Measurements from ENCODE around the gene ZFP92.

Gene ZFP92

GRCh38 chrX:153411255-153411987, at the start of gene ZFP92:
Gene ZFP92 (plus strand): TSS chrX:153411472. CDS start chrX:153418323, 6,851 bp downstream.
- Histone ChIP-seq H3K4me3 (ENCODE audit: low read depth in 1 of 2, low read length in 2 of 2) (peak within 1 kb of the TSS; percentile 50 to 54), H3K36me3 (ENCODE audit: control insufficient read depth in 1 of 2, insufficient read depth in 2 of 2, low read length in 2 of 2) (no peaks in the 10 kb centered on the region), H3K9me3 (ENCODE audit: control insufficient read depth in 1 of 2, low read length in 2 of 2) (no peaks in the 10 kb centered on the region), H3K27ac (ENCODE audit: low read depth, low read length) (no peak within 1 kb of the TSS), H3K9ac (ENCODE audit: low read depth in 1 of 2, low read length in 2 of 2) (peak within 1 kb of the TSS in 1 of 2 donors; percentile 25), H3K4me1 (ENCODE audit: control insufficient read depth in 1 of 2, insufficient read depth in 2 of 2, low read length in 2 of 2) (peaks cover 0 to 6% of the 10 kb centered on the region in 2 donors), H3K27me3 (ENCODE audit: control insufficient read depth in 1 of 2, insufficient read depth in 2 of 2, low read length in 2 of 2) (peaks cover 0 to 10% of the 10 kb centered on the region in 2 donors)

GRCh38 chrX:153361781-153362397, 49.4 kb upstream of the ZFP92 start:
- H3K27ac ChIP-seq (ENCODE audit: low read depth, low read length) = no peak overlapping the region
- no peaks in the 10 kb centered on the region for H3K27me3 ChIP-seq (ENCODE audit: control insufficient read depth in 1 of 2, insufficient read depth in 2 of 2, low read length in 2 of 2)
- no peak overlapping the region for H3K9ac ChIP-seq (ENCODE audit: low read depth in 1 of 2, low read length in 2 of 2)
- no peaks in the 10 kb centered on the region for H3K4me1 ChIP-seq (ENCODE audit: control insufficient read depth in 1 of 2, insufficient read depth in 2 of 2, low read length in 2 of 2)
- no peak overlapping the region for H3K4me3 ChIP-seq (ENCODE audit: low read depth in 1 of 2, low read length in 2 of 2)
- no peaks in the 10 kb centered on the region for H3K9me3 ChIP-seq (ENCODE audit: control insufficient read depth in 1 of 2, low read length in 2 of 2)
- H3K36me3 ChIP-seq (ENCODE audit: control insufficient read depth in 1 of 2, insufficient read depth in 2 of 2, low read length in 2 of 2) = no peaks in the 10 kb centered on the region

- no peaks in the 10 kb centered on the region for H3K36me3 ChIP-seq (ENCODE audit: control insufficient read depth in 1 of 2, insufficient read depth in 2 of 2, low read length in 2 of 2)
- no peak overlapping the region for H3K4me3 ChIP-seq (ENCODE audit: low read depth in 1 of 2, low read length in 2 of 2)
- H3K27ac ChIP-seq (ENCODE audit: low read depth, low read length) = no peak overlapping the region
- no peaks in the 10 kb centered on the region for H3K27me3 ChIP-seq (ENCODE audit: control insufficient read depth in 1 of 2, insufficient read depth in 2 of 2, low read length in 2 of 2)
- H3K9ac ChIP-seq (ENCODE audit: low read depth in 1 of 2, low read length in 2 of 2) = no peak overlapping the region
- no peaks in the 10 kb centered on the region for H3K4me1 ChIP-seq (ENCODE audit: control insufficient read depth in 1 of 2, insufficient read depth in 2 of 2, low read length in 2 of 2)
- H3K9me3 ChIP-seq (ENCODE audit: control insufficient read depth in 1 of 2, low read length in 2 of 2) = no peaks in the 10 kb centered on the region
Measured at GRCh38 chrX:153365670-153366069, 45.6 kb upstream of the ZFP92 start.

GRCh38 chrX:153366119-153366518, 45.2 kb upstream of the ZFP92 start:
- Histone ChIP-seq H3K4me1 (ENCODE audit: control insufficient read depth in 1 of 2, insufficient read depth in 2 of 2, low read length in 2 of 2) (no peaks in the 10 kb centered on the region), H3K4me3 (ENCODE audit: low read depth in 1 of 2, low read length in 2 of 2) (no peak overlapping the region), H3K9ac (ENCODE audit: low read depth in 1 of 2, low read length in 2 of 2) (no peak overlapping the region), H3K9me3 (ENCODE audit: control insufficient read depth in 1 of 2, low read length in 2 of 2) (no peaks in the 10 kb centered on the region), H3K36me3 (ENCODE audit: control insufficient read depth in 1 of 2, insufficient read depth in 2 of 2, low read length in 2 of 2) (no peaks in the 10 kb centered on the region), H3K27me3 (ENCODE audit: control insufficient read depth in 1 of 2, insufficient read depth in 2 of 2, low read length in 2 of 2) (no peaks in the 10 kb centered on the region), H3K27ac (ENCODE audit: low read depth, low read length) (no peak overlapping the region)

- no peaks in the 10 kb centered on the region for H3K36me3 ChIP-seq (ENCODE audit: control insufficient read depth in 1 of 2, insufficient read depth in 2 of 2, low read length in 2 of 2)
- no peak overlapping the region for H3K27ac ChIP-seq (ENCODE audit: low read depth, low read length)
- H3K9me3 ChIP-seq (ENCODE audit: control insufficient read depth in 1 of 2, low read length in 2 of 2) = no peaks in the 10 kb centered on the region
- no peak overlapping the region for H3K4me3 ChIP-seq (ENCODE audit: low read depth in 1 of 2, low read length in 2 of 2)
- H3K27me3 ChIP-seq (ENCODE audit: control insufficient read depth in 1 of 2, insufficient read depth in 2 of 2, low read length in 2 of 2) = no peaks in the 10 kb centered on the region
- H3K4me1 ChIP-seq (ENCODE audit: control insufficient read depth in 1 of 2, insufficient read depth in 2 of 2, low read length in 2 of 2) = no peaks in the 10 kb centered on the region
- H3K9ac ChIP-seq (ENCODE audit: low read depth in 1 of 2, low read length in 2 of 2) = no peak overlapping the region
Measured at GRCh38 chrX:153366878-153367538, 44.3 kb upstream of the ZFP92 start.

- Histone ChIP-seq H3K4me3 (ENCODE audit: low read depth in 1 of 2, low read length in 2 of 2) (no peak overlapping the region), H3K36me3 (ENCODE audit: control insufficient read depth in 1 of 2, insufficient read depth in 2 of 2, low read length in 2 of 2) (no peaks in the 10 kb centered on the region), H3K27me3 (ENCODE audit: control insufficient read depth in 1 of 2, insufficient read depth in 2 of 2, low read length in 2 of 2) (no peaks in the 10 kb centered on the region), H3K27ac (ENCODE audit: low read depth, low read length) (no peak overlapping the region), H3K4me1 (ENCODE audit: control insufficient read depth in 1 of 2, insufficient read depth in 2 of 2, low read length in 2 of 2) (no peaks in the 10 kb centered on the region), H3K9me3 (ENCODE audit: control insufficient read depth in 1 of 2, low read length in 2 of 2) (no peaks in the 10 kb centered on the region), H3K9ac (ENCODE audit: low read depth in 1 of 2, low read length in 2 of 2) (no peak overlapping the region)
Measured at GRCh38 chrX:153370293-153371055, 40.8 kb upstream of the ZFP92 start.

GRCh38 chrX:153371256-153371655, 40.0 kb upstream of the ZFP92 start:
- no peak overlapping the region for H3K27ac ChIP-seq (ENCODE audit: low read depth, low read length)
- H3K4me1 ChIP-seq (ENCODE audit: control insufficient read depth in 1 of 2, insufficient read depth in 2 of 2, low read length in 2 of 2) = no peaks in the 10 kb centered on the region
- H3K9ac ChIP-seq (ENCODE audit: low read depth in 1 of 2, low read length in 2 of 2) = no peak overlapping the region
- H3K9me3 ChIP-seq (ENCODE audit: control insufficient read depth in 1 of 2, low read length in 2 of 2) = no peaks in the 10 kb centered on the region
- H3K27me3 ChIP-seq (ENCODE audit: control insufficient read depth in 1 of 2, insufficient read depth in 2 of 2, low read length in 2 of 2) = no peaks in the 10 kb centered on the region
- H3K4me3 ChIP-seq (ENCODE audit: low read depth in 1 of 2, low read length in 2 of 2) = no peak overlapping the region
- no peaks in the 10 kb centered on the region for H3K36me3 ChIP-seq (ENCODE audit: control insufficient read depth in 1 of 2, insufficient read depth in 2 of 2, low read length in 2 of 2)

GRCh38 chrX:153372949-153373348, 38.3 kb upstream of the ZFP92 start:
- no peak overlapping the region for H3K9ac ChIP-seq (ENCODE audit: low read depth in 1 of 2, low read length in 2 of 2)
- no peak overlapping the region for H3K27ac ChIP-seq (ENCODE audit: low read depth, low read length)
- no peaks in the 10 kb centered on the region for H3K36me3 ChIP-seq (ENCODE audit: control insufficient read depth in 1 of 2, insufficient read depth in 2 of 2, low read length in 2 of 2)
- H3K4me3 ChIP-seq (ENCODE audit: low read depth in 1 of 2, low read length in 2 of 2) = no peak overlapping the region
- H3K4me1 ChIP-seq (ENCODE audit: control insufficient read depth in 1 of 2, insufficient read depth in 2 of 2, low read length in 2 of 2) = no peaks in the 10 kb centered on the region
- H3K9me3 ChIP-seq (ENCODE audit: control insufficient read depth in 1 of 2, low read length in 2 of 2) = no peaks in the 10 kb centered on the region
- H3K27me3 ChIP-seq (ENCODE audit: control insufficient read depth in 1 of 2, insufficient read depth in 2 of 2, low read length in 2 of 2) = no peaks in the 10 kb centered on the region

GRCh38 chrX:153374426-153374825, 36.8 kb upstream of the ZFP92 start:
- H3K4me3 ChIP-seq (ENCODE audit: low read depth in 1 of 2, low read length in 2 of 2) = no peak overlapping the region
- H3K9ac ChIP-seq (ENCODE audit: low read depth in 1 of 2, low read length in 2 of 2) = no peak overlapping the region
- H3K27me3 ChIP-seq (ENCODE audit: control insufficient read depth in 1 of 2, insufficient read depth in 2 of 2, low read length in 2 of 2) = no peaks in the 10 kb centered on the region
- no peak overlapping the region for H3K27ac ChIP-seq (ENCODE audit: low read depth, low read length)
- H3K36me3 ChIP-seq (ENCODE audit: control insufficient read depth in 1 of 2, insufficient read depth in 2 of 2, low read length in 2 of 2) = no peaks in the 10 kb centered on the region
- no peaks in the 10 kb centered on the region for H3K4me1 ChIP-seq (ENCODE audit: control insufficient read depth in 1 of 2, insufficient read depth in 2 of 2, low read length in 2 of 2)
- no peaks in the 10 kb centered on the region for H3K9me3 ChIP-seq (ENCODE audit: control insufficient read depth in 1 of 2, low read length in 2 of 2)

- H3K27ac ChIP-seq (ENCODE audit: low read depth, low read length) = no peak overlapping the region
- H3K27me3 ChIP-seq (ENCODE audit: control insufficient read depth in 1 of 2, insufficient read depth in 2 of 2, low read length in 2 of 2) = no peaks in the 10 kb centered on the region
- H3K9ac ChIP-seq (ENCODE audit: low read depth in 1 of 2, low read length in 2 of 2) = no peak overlapping the region
Measured at GRCh38 chrX:153375571-153375970, 35.7 kb upstream of the ZFP92 start.

More at GRCh38 chrX:153375571-153375970, 35.7 kb upstream of the ZFP92 start:
- Histone ChIP-seq H3K9me3 (ENCODE audit: control insufficient read depth in 1 of 2, low read length in 2 of 2) (no peaks in the 10 kb centered on the region), H3K4me3 (ENCODE audit: low read depth in 1 of 2, low read length in 2 of 2) (no peak overlapping the region), H3K36me3 (ENCODE audit: control insufficient read depth in 1 of 2, insufficient read depth in 2 of 2, low read length in 2 of 2) (no peaks in the 10 kb centered on the region), H3K4me1 (ENCODE audit: control insufficient read depth in 1 of 2, insufficient read depth in 2 of 2, low read length in 2 of 2) (no peaks in the 10 kb centered on the region)

Data from duodenal mucosa (tissue), 2 donors.